ENCODE results near the gene ACO2. TPM values are rescaled to one million over a fixed set of nuclear protein-coding genes. Genes with fewer than 3 reads are reported as not detected.

ACO2 gene
- 42.4 to 48.5 TPM (median 44.6 TPM) in 5 replicates for total RNA-seq (2022; extraction: Qiagen RNA extraction; ENCODE audit: low read depth)

DNA sequence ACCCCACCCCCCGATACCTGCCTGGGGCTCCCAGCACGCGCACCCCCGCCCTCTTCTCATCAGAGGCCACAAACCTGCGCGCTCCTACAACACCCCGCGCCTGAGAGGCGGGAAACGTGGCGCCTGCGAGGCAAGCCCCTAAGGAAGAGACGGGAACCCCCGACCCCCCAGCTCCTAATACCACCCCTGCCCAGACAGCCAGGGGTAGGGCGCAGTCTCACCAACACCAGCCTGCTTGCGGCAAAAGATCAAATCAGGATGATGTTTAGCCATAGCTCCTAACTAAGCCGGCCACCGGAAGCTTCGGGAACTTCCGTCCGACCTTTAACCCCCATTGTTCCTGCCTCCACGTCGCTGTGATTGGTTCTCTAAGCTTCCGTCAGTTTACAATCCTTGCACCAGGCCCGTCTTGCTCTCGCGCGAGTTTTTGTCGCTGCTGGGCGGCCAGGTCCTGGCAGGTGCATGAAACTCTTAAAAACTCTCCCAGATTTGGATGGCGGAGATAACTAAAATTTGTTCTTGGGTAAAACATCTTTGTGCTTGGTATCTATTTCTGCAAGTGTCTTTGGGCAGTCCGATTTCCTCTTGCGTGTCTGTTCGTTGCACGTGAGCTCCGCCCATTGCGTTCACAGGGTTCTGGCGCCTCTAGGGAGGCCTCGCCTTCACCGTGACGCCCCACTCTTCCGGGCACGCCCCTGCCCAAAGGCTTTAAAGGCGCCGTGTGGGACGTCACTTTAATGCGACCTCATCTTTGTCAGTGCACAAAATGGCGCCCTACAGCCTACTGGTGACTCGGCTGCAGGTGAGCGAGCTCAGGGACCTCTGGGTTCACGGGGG lies at the start of gene ACO2, which contains the start of gene PHF5A:
ACO2 (plus strand) TSS at position 737 of the 837 bp plus-strand sequence; CDS start at position 767, 30 bp downstream.
PHF5A (minus strand) TSS at position 312 of the 837 bp plus-strand sequence; CDS start at position 273, 39 bp downstream.

DNA sequence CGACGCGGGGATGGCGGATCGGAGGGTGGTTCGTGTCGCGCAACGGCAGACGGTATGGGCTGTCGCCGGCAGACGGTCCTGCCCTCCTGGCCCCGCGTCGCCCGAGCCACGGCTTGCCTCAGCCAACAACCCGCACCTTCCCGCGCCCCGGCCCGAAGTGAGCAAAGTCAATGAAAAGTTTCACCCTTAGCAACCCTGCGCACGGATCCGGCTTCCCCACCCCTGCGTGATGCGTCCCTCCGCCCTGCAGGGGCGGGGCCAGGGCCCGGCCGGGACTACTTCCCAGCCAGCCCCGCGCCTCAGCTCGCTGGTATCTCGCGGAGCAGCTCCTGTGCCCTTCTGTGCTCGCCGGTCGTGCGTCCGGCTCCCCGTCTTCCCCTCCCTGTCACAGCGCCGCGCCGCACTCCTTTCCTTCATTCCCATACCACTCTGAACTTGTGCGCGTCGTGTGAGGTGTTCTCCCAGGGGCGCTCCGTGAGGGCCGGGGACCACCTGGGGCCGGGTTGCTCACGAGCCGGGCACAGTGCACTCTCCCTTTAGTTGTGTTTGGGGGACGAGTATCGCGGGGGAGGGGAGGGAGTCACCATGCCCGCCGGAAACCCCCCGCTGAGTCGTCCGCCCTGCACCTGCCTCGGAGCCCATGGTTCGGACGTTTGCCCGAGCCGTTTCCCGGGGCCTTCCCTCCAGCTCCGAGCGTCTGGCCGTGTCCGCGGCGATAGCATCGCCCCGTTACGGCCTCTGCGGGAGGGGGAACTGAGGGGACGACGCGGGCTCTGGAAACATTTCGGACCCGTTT lies 22.1 kb upstream of the ACO2 start, which contains the start of gene TOB2:
TOB2 (minus strand) TSS at position 163 of the 796 bp plus-strand sequence. CDS start 9,456 bp downstream, outside the sequence.

DNA sequence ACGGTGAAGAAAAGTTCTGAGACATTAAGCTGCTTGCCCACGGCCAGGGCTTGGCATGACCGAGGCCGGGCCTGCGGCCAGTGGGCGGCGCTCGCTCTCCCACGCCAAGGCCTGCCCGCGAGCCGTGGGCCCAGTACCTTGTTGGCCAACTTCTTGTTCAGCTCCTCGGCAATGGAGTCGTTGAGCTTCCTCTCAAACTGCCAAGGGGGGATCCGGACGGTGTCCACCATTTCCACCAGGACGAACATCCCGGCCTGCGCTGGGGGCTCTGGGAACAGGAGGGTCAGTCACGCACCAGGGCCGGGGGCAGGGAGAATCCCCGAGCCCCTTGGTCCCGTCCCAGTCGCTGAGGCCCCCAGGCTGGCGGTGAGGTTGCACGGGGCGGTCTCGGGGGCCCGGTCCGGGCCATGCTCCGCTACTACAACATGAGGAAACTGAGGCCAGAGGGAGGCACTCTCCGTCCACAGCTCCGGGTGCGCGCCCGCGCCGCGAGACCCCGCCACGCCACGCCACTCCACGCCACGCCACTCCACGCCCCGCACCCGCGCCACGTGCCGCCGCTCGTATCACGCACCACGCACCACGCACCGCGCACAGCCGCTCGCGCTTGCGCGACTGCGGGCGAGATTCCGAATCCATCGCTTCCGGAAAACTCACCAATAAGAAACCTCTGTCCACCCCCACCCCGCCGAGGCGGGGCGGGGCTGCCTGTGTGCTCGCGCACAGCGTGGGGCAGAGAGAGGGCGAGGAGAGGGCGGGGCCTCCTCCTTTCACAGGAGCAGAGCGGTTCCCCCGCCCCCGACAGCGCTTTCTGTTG lies 75.1 kb downstream of the ACO2 start, which contains the start of gene POLR3H:
POLR3H (minus strand) TSS at position 617 of the 817 bp plus-strand sequence; CDS start at position 248, 369 bp downstream.

Other genes starting within 250 kb of the ACO2 start
- gene CHADL, start 228.2 kb upstream of the ACO2 start, total RNA-seq (2022; extraction: Qiagen RNA extraction; ENCODE audit: low read depth): not detected in 5 replicates
- gene RANGAP1, start 182.9 kb upstream of the ACO2 start, total RNA-seq (2022; extraction: Qiagen RNA extraction; ENCODE audit: low read depth): 74.9 to 99.7 TPM (median 94.1 TPM) in 5 replicates
- gene ZC3H7B, start 167.6 kb upstream of the ACO2 start, total RNA-seq (2022; extraction: Qiagen RNA extraction; ENCODE audit: low read depth): 18.9 to 26.1 TPM (median 23.2 TPM) in 5 replicates
- 0.90 to 1.1 TPM (median 1.0 TPM) in 5 replicates for gene TEF, start 87.2 kb upstream of the ACO2 start, total RNA-seq (2022; extraction: Qiagen RNA extraction; ENCODE audit: low read depth)
- gene TOB2, start 22.3 kb upstream of the ACO2 start, total RNA-seq (2022; extraction: Qiagen RNA extraction; ENCODE audit: low read depth): 20.1 to 23.4 TPM (median 22.5 TPM) in 5 replicates
- gene PHF5A, start 425 bp upstream of the ACO2 start, total RNA-seq (2022; extraction: Qiagen RNA extraction; ENCODE audit: low read depth): 64.1 to 87.8 TPM (median 66.1 TPM) in 5 replicates
- gene POLR3H, start 75.4 kb downstream of the ACO2 start, total RNA-seq (2022; extraction: Qiagen RNA extraction; ENCODE audit: low read depth): 26.2 to 48.8 TPM (median 44.7 TPM) in 5 replicates
- 1.9 to 3.2 TPM (median 2.5 TPM) in 5 replicates for gene CSDC2, start 91.9 kb downstream of the ACO2 start, total RNA-seq (2022; extraction: Qiagen RNA extraction; ENCODE audit: low read depth)
- 25.2 to 32.9 TPM (median 28.3 TPM) in 5 replicates for gene PMM1, start 120.7 kb downstream of the ACO2 start, total RNA-seq (2022; extraction: Qiagen RNA extraction; ENCODE audit: low read depth)
- 14.7 to 18.0 TPM (median 16.1 TPM) in 5 replicates for gene DESI1, start 151.9 kb downstream of the ACO2 start, total RNA-seq (2022; extraction: Qiagen RNA extraction; ENCODE audit: low read depth)
- gene XRCC6, start 152.2 kb downstream of the ACO2 start, total RNA-seq (2022; extraction: Qiagen RNA extraction; ENCODE audit: low read depth): 289 to 347 TPM (median 312 TPM) in 5 replicates
- 117 to 239 TPM (median 170 TPM) in 5 replicates for gene SNU13, start 219.8 kb downstream of the ACO2 start, total RNA-seq (2022; extraction: Qiagen RNA extraction; ENCODE audit: low read depth)
- 0.08 TPM in 1 of 5 replicates, not detected in the others for gene MEI1, start 230.4 kb downstream of the ACO2 start, total RNA-seq (2022; extraction: Qiagen RNA extraction; ENCODE audit: low read depth)

Data from A549 treated with RU486 at 1 μM for 4 hours (cell line).